Frontal cortex (tissue), 4 donors: ENCODE measurements around the gene CSTF2T. TPM values are rescaled to one million over a fixed set of nuclear protein-coding genes. Genes with fewer than 3 reads are reported as not detected.
A peak's percentile ranks its signal among the peaks of the same experiment; 100 is the strongest.

Experiments used
- DNase-seq, 2 donors: peaks; one replicate each; pipeline ENCODE4 v3.0.0; 2012; ENCODE audit warnings: low spot score in 2 of 2
- FAIRE-seq: peaks from 2 replicates; lab custom pipeline; 2012; peaks lifted over from hg19 to GRCh38; lab: Jason Lieb, UNC
- total RNA-seq: library from RNA; depleted of rRNA; stranded (reverse); fragments of >200 nt; gene quantifications from one replicate; pipeline ENCODE4 v1.2.3, GENCODE V29; 2014
- donor health status: control.
- donor health status: control.
- donor health status: control.

Gene CSTF2T, protein sequence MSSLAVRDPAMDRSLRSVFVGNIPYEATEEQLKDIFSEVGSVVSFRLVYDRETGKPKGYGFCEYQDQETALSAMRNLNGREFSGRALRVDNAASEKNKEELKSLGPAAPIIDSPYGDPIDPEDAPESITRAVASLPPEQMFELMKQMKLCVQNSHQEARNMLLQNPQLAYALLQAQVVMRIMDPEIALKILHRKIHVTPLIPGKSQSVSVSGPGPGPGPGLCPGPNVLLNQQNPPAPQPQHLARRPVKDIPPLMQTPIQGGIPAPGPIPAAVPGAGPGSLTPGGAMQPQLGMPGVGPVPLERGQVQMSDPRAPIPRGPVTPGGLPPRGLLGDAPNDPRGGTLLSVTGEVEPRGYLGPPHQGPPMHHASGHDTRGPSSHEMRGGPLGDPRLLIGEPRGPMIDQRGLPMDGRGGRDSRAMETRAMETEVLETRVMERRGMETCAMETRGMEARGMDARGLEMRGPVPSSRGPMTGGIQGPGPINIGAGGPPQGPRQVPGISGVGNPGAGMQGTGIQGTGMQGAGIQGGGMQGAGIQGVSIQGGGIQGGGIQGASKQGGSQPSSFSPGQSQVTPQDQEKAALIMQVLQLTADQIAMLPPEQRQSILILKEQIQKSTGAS
- total RNA-seq: 47.7 TPM

DNA sequence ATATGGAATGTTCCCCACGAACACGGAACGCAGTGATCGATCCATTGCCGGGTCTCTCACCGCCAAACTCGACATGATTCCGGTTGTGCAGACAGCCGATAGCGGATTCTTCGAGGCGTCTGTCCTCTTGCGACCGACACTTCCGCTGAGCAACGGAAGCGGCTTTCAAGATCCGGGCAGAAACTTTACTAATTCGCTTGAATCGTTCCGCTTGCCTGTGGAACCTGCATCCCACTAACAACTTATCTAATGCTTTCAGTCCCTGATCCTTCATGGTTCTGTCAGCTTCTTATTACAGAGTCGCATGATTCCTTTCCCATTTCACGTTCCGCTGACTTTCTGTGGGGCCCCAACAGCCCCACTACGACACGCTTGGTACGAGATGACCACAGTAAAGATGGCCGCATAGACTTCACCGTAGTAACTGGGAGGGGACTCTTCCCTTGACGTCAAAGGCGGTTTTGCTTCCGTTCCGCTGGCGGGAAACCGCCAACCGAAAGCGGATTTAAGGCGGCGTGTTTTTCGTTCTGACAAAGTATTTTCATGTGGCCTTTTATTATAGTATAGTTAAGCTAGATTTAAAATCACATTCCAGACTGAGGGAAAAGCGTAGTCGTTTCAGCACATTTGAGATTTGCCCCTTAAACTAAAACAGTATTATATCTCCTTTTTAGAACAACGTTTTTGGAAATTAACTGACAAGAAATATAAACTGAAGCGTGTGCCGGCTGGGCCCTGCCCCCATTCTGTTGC, at the start of gene CSTF2T:
Gene CSTF2T (minus strand): TSS at position 121 of the 753 bp plus-strand sequence. CDS start 46 bp downstream, at position 75.
- FAIRE-seq (peak; percentile 10), DNase-seq (peak; percentile 34 to 39)

DNA sequence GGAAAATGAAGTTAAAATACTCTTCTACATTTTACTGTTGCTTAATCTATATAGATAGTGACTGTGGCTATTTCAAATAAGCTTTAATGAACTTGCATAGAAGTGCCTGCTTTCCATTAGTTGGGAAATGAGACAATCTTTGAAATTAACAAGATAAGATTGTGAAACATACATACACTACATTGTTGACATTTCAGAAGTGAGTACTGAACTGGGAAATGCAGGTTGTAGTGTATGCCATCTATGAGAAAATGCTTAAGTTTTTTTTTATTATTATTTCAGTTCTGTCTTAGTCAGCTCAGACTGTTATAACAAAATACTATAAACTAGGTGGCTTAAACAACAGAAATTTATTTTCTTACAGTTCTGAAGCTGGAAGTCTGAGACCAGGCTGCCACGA, 49.6 kb upstream of the CSTF2T start:
- no peak for DNase-seq

GRCh38 chr10:51747216-51747615, 47.8 kb upstream of the CSTF2T start:
- DNase-seq (no peak), FAIRE-seq (no peak)

More for the DNA sequence above, 49.6 kb upstream of the CSTF2T start:
- no peak for FAIRE-seq

DNA sequence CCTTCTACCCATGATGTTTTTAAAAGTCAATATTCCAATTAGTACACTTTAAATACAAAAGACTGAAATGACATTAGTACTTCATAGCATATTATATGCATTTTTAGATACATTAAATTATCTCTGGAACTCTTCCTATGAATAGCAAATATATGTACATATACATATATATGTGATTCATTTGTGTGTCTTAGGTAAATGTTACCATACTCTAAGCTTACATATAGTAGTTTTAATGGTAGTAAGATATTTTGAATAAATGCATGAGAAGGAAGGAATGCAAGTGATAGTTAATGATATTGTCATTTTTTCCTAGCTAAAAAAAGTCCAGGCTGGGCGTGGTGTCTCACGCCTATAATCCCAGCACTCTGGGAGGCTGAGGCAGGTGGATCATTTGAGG, 46.0 kb upstream of the CSTF2T start:
- DNase-seq: no peak

GRCh38 chr10:51744235-51745000, 45.0 kb upstream of the CSTF2T start:
- FAIRE-seq (no peak), DNase-seq (no peak)

More for the DNA sequence above, 46.0 kb upstream of the CSTF2T start:
- no peak for FAIRE-seq

GRCh38 chr10:51743146-51743545, 43.8 kb upstream of the CSTF2T start:
- FAIRE-seq: no peak

DNA sequence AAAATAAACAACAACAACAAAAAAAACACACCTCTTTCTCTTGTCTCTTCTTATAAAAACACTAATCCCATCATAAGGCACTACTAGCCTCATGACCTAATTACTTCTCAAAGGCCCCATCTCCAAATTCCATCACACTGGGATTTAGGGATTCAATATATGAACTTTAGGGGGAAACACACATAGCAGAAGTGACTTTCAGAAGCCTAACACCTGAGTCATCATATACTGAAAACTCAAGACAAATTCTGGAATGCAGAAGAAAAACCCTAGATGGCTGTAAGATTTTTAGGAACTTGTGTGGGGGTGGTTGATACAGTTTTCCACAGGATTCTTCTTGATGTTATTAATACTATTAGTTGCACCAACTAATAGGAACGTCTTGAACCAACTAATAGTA, 33.7 kb upstream of the CSTF2T start:
- FAIRE-seq (no peak), DNase-seq (no peak)

More at GRCh38 chr10:51743146-51743545, 43.8 kb upstream of the CSTF2T start:
- no peak for DNase-seq

DNA sequence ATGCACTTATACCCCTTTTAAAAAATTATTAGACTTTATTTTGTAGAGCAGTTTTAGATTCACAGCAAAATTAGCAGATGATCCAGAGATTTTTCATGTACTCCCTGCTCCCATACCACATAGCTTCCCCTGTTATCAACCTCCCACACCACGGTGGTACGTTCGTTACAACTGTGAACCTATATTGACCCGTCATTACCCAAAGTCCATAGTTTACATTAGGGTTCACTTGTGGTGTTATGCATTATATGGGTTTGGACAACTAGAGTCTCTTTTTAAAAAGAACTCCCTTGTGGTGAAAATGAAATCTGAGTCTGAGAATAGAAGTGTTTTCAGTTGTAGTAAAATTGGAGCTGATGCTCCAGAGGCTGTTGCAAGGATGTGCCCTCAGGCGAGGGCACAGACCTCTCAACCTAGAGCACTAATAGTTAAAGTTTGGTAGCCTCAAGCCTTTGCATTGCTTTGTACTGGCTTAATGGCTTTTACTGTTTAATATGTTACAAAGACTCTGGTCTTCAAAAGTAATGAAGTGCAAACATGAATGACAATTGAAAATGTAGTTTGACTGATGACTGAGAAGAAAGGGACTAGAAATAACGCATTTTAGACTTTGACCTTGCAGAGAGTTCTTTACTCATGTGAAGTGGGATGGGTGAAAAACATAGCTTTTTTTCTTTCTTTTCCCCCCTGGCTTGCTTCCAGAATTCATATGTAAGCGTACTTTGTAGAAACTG, 30.6 kb upstream of the CSTF2T start:
- DNase-seq: no peak
- FAIRE-seq: no peak

- DNase-seq (no peak), FAIRE-seq (no peak)
These were observed 24.6 kb upstream of the CSTF2T start for GRCh38 chr10:51724038-51724437.

- FAIRE-seq (no peak), DNase-seq (no peak)
These were observed 19.5 kb upstream of the CSTF2T start for GRCh38 chr10:51718804-51719291.

GRCh38 chr10:51716981-51717380, 17.6 kb upstream of the CSTF2T start:
- DNase-seq (no peak), FAIRE-seq (no peak)

GRCh38 chr10:51711519-51711891, 12.1 kb upstream of the CSTF2T start:
- no peak for DNase-seq
- no peak for FAIRE-seq

GRCh38 chr10:51709324-51709972, 10.1 kb upstream of the CSTF2T start:
- FAIRE-seq (no peak), DNase-seq (no peak)

GRCh38 chr10:51708609-51709008, 9.2 kb upstream of the CSTF2T start:
- no peak for DNase-seq
- no peak for FAIRE-seq

DNA sequence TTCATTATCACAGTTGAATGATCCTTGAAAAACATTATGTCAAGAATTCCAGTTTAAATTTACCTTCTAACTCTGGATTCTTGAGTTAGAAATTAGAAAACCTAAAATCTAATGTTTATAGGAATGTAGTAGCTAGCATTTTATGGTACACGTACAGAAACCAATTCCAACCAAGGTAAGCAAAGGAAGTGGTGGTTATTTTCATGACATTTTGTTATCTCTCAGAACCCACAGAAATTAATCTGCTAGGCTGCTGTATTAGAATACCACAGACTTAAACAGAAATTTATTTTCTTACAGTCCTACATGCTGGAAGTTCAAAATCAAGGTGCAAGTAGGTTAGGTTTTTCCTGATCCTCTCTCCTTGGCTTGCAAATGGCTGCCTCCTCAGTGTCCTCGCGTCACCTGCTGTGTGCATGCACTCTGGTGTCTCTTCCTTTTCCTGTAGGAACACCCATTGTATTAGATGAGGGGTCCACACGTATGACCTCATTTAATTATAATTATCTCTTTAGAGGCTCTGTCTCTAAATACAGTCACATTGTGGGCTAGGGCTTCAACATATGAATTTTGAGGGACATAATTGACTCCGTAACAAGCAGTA, 8.5 kb upstream of the CSTF2T start:
- FAIRE-seq (no peak), DNase-seq (no peak)

- no peak for FAIRE-seq
- no peak for DNase-seq
These were observed 8.0 kb upstream of the CSTF2T start for GRCh38 chr10:51707392-51707791.

DNA sequence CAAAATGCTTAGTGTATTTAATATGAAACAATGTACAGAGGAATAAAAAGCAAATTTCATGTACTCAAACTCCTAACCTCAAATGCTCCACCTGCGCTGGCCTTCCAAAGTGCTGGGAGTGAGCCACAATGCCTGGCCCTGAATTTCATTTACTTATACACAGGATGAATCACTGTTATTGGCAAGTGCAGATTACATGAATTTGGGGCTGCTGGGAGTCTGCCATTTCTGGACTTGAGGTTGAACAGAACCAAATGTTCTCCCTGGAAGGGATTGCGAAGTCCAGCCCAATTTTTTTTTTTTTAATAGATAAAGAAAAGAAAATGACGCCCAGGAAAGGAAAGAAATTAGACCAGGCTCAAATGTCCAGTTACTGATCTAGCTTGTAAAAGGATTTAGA, 6.8 kb upstream of the CSTF2T start:
- FAIRE-seq (no peak), DNase-seq (no peak)

- DNase-seq: no peak
- no peak for FAIRE-seq
These were observed 6.4 kb upstream of the CSTF2T start for GRCh38 chr10:51705774-51706173.
